ENCODE measurements around the gene EEF2KMT. TPM values are rescaled to one million over a fixed set of nuclear protein-coding genes. Genes with fewer than 3 reads are reported as not detected.
A peak's percentile ranks its signal among the peaks of the same experiment; 100 is the strongest.

The EEF2KMT gene
- total and polyA plus RNA-seq, 2 of the 13 experiments (the other 11 are each of a cell fraction or from before 2014, with no cell fraction given) = 10.7 to 26.9 TPM

DNA sequence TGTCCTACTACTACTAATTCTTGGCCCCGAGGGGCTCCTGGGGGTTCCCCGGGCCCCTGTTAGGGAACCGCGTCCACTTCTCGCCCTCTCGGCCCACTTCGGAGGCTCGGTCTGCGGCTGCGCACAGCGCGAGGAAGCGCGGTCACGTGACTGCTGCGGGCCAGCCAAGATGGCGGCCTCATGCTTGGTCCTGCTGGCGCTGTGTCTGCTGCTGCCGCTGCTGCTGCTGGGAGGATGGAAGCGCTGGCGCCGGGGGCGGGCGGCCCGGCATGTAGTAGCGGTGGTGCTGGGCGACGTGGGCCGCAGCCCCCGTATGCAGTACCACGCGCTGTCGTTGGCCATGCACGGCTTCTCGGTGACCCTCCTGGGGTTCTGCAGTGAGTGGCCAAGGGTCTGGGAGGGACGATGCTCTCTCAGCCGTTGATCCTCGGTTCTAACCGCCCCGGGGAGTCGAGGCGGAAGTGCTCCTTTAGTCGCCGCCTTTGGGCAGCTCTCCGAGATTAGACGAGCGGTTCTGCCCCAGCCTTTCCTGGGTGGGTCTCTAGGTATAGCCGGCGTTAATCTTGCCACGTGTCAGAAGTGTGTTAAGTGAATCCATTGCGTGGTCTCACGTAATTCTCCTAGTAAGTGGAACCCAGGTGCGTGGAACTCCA lies 25.8 kb downstream of the EEF2KMT start, which contains the start of gene ALG1 (continued):
- no peak for TF ChIP-seq TCF7L2 (IDR thresholded peaks at IDR 0.05; ENCODE audit: low read depth, low read length)
- no peak for TF ChIP-seq NPAS2 (CRISPR knock-in tag; IDR thresholded peaks at IDR 0.05; ENCODE audit: borderline replicate concordance)
- peak; percentile 94; the same call in 1 of the 2 replicates for TF ChIP-seq ZNF558 (CRISPR knock-in tag; IDR thresholded peaks at IDR 0.05; ENCODE audit: borderline replicate concordance)
- TF ChIP-seq NFYB (CRISPR knock-in tag; IDR thresholded peaks at IDR 0.05) = no peak; the same call in 1 of the 2 replicates
- peak; percentile 95; the same call in 1 of the 2 replicates for TF ChIP-seq YEATS4 (CRISPR knock-in tag; IDR thresholded peaks at IDR 0.05; ENCODE audit: borderline replicate concordance)
- no peak for TF ChIP-seq TRIM22 (IDR thresholded peaks at IDR 0.05)
- TF ChIP-seq PCBP2 (optimal IDR thresholded peaks at IDR 0.05; ENCODE audit: low read depth, low read length, poor library complexity, severe bottlenecking) = no peak
- TF ChIP-seq, protein P1, sequence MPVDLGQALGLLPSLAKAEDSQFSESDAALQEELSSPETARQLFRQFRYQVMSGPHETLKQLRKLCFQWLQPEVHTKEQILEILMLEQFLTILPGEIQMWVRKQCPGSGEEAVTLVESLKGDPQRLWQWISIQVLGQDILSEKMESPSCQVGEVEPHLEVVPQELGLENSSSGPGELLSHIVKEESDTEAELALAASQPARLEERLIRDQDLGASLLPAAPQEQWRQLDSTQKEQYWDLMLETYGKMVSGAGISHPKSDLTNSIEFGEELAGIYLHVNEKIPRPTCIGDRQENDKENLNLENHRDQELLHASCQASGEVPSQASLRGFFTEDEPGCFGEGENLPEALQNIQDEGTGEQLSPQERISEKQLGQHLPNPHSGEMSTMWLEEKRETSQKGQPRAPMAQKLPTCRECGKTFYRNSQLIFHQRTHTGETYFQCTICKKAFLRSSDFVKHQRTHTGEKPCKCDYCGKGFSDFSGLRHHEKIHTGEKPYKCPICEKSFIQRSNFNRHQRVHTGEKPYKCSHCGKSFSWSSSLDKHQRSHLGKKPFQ (CRISPR knock-in tag; IDR thresholded peaks at IDR 0.05; ENCODE audit: insufficient replicate concordance) = peak; percentile 75
- TF ChIP-seq, protein P2, sequence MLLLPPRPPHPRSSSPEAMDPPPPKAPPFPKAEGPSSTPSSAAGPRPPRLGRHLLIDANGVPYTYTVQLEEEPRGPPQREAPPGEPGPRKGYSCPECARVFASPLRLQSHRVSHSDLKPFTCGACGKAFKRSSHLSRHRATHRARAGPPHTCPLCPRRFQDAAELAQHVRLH (CRISPR knock-in tag; IDR thresholded peaks at IDR 0.05; ENCODE audit: borderline replicate concordance, low read depth) = peak; percentile 98
- peak; percentile 34 for TF ChIP-seq HIC2 (CRISPR knock-in tag; IDR thresholded peaks at IDR 0.05; ENCODE audit: low read depth)
- no peak for TF ChIP-seq NONO (IDR thresholded peaks at IDR 0.05)
- TF ChIP-seq NONO (CRISPR knock-in tag; conservative IDR thresholded peaks at IDR 0.05) = peak; percentile 97
- peak; percentile 68; the same call in 1 of the 2 replicates for TF ChIP-seq GATAD2A (CRISPR knock-in tag; IDR thresholded peaks at IDR 0.05)
- TF ChIP-seq, protein P3, sequence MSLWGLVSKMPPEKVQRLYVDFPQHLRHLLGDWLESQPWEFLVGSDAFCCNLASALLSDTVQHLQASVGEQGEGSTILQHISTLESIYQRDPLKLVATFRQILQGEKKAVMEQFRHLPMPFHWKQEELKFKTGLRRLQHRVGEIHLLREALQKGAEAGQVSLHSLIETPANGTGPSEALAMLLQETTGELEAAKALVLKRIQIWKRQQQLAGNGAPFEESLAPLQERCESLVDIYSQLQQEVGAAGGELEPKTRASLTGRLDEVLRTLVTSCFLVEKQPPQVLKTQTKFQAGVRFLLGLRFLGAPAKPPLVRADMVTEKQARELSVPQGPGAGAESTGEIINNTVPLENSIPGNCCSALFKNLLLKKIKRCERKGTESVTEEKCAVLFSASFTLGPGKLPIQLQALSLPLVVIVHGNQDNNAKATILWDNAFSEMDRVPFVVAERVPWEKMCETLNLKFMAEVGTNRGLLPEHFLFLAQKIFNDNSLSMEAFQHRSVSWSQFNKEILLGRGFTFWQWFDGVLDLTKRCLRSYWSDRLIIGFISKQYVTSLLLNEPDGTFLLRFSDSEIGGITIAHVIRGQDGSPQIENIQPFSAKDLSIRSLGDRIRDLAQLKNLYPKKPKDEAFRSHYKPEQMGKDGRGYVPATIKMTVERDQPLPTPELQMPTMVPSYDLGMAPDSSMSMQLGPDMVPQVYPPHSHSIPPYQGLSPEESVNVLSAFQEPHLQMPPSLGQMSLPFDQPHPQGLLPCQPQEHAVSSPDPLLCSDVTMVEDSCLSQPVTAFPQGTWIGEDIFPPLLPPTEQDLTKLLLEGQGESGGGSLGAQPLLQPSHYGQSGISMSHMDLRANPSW (CRISPR knock-in tag; IDR thresholded peaks at IDR 0.05; ENCODE audit: borderline replicate concordance) = peak; percentile 93; the same call in 1 of the 2 replicates
- peak; percentile 82; the same call in 1 of the 2 replicates for TF ChIP-seq SIX4 (CRISPR knock-in tag; IDR thresholded peaks at IDR 0.05)
- peak in 1 of 2 experiments; percentile 28; a peak in 1 of 4 replicates for TF ChIP-seq ATF4 (CRISPR knock-in tag; IDR thresholded peaks at IDR 0.05)
- TF ChIP-seq PHF20 (CRISPR knock-in tag; IDR thresholded peaks at IDR 0.05) = peak; percentile 99
- TF ChIP-seq ZFX (CRISPR knock-in tag; IDR thresholded peaks at IDR 0.05; ENCODE audit: low read depth) = peak; percentile 90
